Ovary (tissue), 3 donors: ENCODE data around the gene SLC16A10.

Source experiments
- EP300 ChIP-seq: sonication (generic); formaldehyde crosslinking; IDR thresholded peaks from one replicate; pipeline ENCODE4 v1.6.1; 2017; ENCODE audit warnings: antibody characterized with exemption
- POLR2A ChIP-seq: fragments of 450-650 bp; IDR thresholded peaks from one replicate; pipeline ENCODE4 v1.6.1; 2017; ENCODE audit warnings: antibody characterized with exemption, mild to moderate bottlenecking, moderate library complexity
- TF ChIP-seq, protein P1 (sequence below), 3 donors: fragments of 450-650 bp in 2 of 3; fragments of 200-600 bp in 1 of 3; IDR thresholded peaks; one replicate each; pipeline versions ENCODE4 v1.5.1 to v1.8.0; 2016 to 2022; ENCODE audit warnings: antibody characterized with exemption in 3 of 3, mild to moderate bottlenecking in 1 of 3
- donor health status: DM: no; HTN: no; CAD: no.

DNA sequence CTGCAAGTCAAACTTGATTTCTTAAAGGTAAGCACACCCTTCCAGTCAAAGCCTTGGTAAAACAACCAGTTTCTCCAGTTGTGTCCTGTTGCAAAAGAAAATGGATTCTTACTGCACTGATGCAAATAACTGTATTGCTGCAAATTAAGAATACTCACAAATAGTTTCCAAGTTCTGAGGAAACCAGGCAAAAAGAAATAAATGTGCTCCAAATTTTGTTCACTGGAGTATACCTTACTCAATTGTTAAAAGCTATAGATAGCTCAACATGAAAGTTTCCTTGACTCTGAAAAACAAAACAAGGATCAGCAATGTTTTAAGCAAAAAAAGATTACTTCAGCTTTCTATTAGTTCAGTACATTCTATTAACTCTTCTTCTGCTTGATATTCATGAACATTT lies 75.2 kb downstream of the SLC16A10 start:
- TF ChIP-seq, protein P1, sequence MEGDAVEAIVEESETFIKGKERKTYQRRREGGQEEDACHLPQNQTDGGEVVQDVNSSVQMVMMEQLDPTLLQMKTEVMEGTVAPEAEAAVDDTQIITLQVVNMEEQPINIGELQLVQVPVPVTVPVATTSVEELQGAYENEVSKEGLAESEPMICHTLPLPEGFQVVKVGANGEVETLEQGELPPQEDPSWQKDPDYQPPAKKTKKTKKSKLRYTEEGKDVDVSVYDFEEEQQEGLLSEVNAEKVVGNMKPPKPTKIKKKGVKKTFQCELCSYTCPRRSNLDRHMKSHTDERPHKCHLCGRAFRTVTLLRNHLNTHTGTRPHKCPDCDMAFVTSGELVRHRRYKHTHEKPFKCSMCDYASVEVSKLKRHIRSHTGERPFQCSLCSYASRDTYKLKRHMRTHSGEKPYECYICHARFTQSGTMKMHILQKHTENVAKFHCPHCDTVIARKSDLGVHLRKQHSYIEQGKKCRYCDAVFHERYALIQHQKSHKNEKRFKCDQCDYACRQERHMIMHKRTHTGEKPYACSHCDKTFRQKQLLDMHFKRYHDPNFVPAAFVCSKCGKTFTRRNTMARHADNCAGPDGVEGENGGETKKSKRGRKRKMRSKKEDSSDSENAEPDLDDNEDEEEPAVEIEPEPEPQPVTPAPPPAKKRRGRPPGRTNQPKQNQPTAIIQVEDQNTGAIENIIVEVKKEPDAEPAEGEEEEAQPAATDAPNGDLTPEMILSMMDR (IDR thresholded peaks at IDR 0.05), result no peak
- TF ChIP-seq POLR2A, result no peak
- TF ChIP-seq EP300, result no peak
